A549 (cell line): ENCODE data around the gene METRNL.

Experiments
- CBX2 ChIP-seq: fragments of 200-600 bp; sonication (generic); IDR thresholded peaks from 2 replicates; pipeline ENCODE4 v1.6.1; 2016; ENCODE audit warnings: low read depth, mild to moderate bottlenecking, borderline replicate concordance
- CTCF ChIP-seq: fragments of >200 bp; sonication (Bioruptor Twin); formaldehyde crosslinking; IDR thresholded peaks from 3 replicates; pipeline ENCODE4 v1.5.1; 2016
- ELK1 ChIP-seq: fragments of 150-350 bp; IDR thresholded peaks from 2 replicates; pipeline ENCODE4 v1.6.1; 2014; ENCODE audit warnings: low read depth, mild to moderate bottlenecking, low read length
- EP300 ChIP-seq, 2 experiments: fragments of >200 bp; sonication (Bioruptor Twin); formaldehyde crosslinking; IDR thresholded peaks; 2 replicates in 1 of 2; 3 replicates in 1 of 2; pipeline ENCODE4 v1.6.1; 2016 to 2017
- ESRRA ChIP-seq: fragments of 150-350 bp; IDR thresholded peaks from 2 replicates; pipeline ENCODE4 v1.6.1; 2014; ENCODE audit warnings: mild to moderate bottlenecking, low read length, borderline replicate concordance
- JUNB ChIP-seq: fragments of >200 bp; sonication (Bioruptor Twin); formaldehyde crosslinking; IDR thresholded peaks from 2 replicates; pipeline ENCODE4 v1.6.1; 2016
- KDM5A ChIP-seq: fragments of 200-600 bp; sonication (generic); IDR thresholded peaks from 2 replicates; pipeline ENCODE4 v1.6.1; 2016; ENCODE audit warnings: antibody characterized with exemption, mild to moderate bottlenecking
- MAFK ChIP-seq: fragments of 450-650 bp; IDR thresholded peaks from 2 replicates; pipeline ENCODE4 v1.6.1; 2014; ENCODE audit not compliant: partially characterized antibody
- MAZ ChIP-seq: fragments of 150-350 bp; IDR thresholded peaks from 2 replicates; pipeline ENCODE4 v1.6.1; 2014; ENCODE audit warnings: antibody characterized with exemption, low read depth, low read length, borderline replicate concordance
- POLR2A ChIP-seq: IDR thresholded peaks from 2 replicates; pipeline ENCODE4 v1.6.1; 2012; ENCODE audit warnings: mild to moderate bottlenecking, low read length
- POLR2AphosphoS2 ChIP-seq: conservative IDR thresholded peaks from 2 replicates; pipeline ENCODE4 v1.6.1; 2012; ENCODE audit warnings: low read length, improper control_type of control experiment, inconsistent platforms
- SMC3 ChIP-seq: fragments of >200 bp; sonication (Bioruptor Twin); formaldehyde crosslinking; IDR thresholded peaks from 3 replicates; pipeline ENCODE4 v1.6.1; 2018; ENCODE audit warnings: inconsistent platforms
- USF2 ChIP-seq: fragments of 450-650 bp; IDR thresholded peaks from 2 replicates; pipeline ENCODE4 v1.6.1; 2014; ENCODE audit warnings: antibody characterized with exemption

- no peak for TF ChIP-seq POLR2A
- no peak for TF ChIP-seq JUNB
- TF ChIP-seq KDM5A, result no peak
- no peak for TF ChIP-seq MAZ
- TF ChIP-seq CTCF, result no peak
- TF ChIP-seq MAFK, result no peak
- no peak for TF ChIP-seq ELK1
- no peak for TF ChIP-seq SMC3
- TF ChIP-seq ESRRA, result no peak
- TF ChIP-seq CBX2, result no peak
- TF ChIP-seq EP300 (IDR thresholded peaks at IDR 0.05), result no peak
- TF ChIP-seq USF2, result no peak
- TF ChIP-seq POLR2AphosphoS2, result no peak
Measured at GRCh38 chr17:83091257-83092141, 12.1 kb downstream of the METRNL start.
